KMS-11 (cell line): ENCODE results near the gene CKM.

Source experiments
- H2AFZ ChIP-seq: fragments of 200-600 bp; sonication (generic); 2 replicates; pipeline ENCODE4 v1.6.1; 2016; ENCODE audit warnings: antibody characterized with exemption, mixed run types, low read depth
- H3K27ac ChIP-seq: fragments of 200-600 bp; sonication (generic); 2 replicates; pipeline ENCODE4 v1.6.1; 2016; ENCODE audit warnings: mild to moderate bottlenecking, mixed run types
- H3K27me3 ChIP-seq: fragments of 200-600 bp; sonication (generic); 2 replicates; pipeline ENCODE4 v1.6.1; 2017; ENCODE audit warnings: mild to moderate bottlenecking, low read depth, mixed run types, moderate library complexity; ENCODE audit not compliant: insufficient read depth
- H3K36me3 ChIP-seq: fragments of 200-600 bp; sonication (generic); 2 replicates; pipeline ENCODE4 v1.6.1; 2017; ENCODE audit warnings: mild to moderate bottlenecking, mixed run types; ENCODE audit not compliant: insufficient read depth
- H3K4me1 ChIP-seq: fragments of 200-600 bp; sonication (generic); 2 replicates; pipeline ENCODE4 v1.6.1; 2016; ENCODE audit warnings: mild to moderate bottlenecking, low read depth, mixed run types; ENCODE audit not compliant: poor library complexity, severe bottlenecking
- H3K4me2 ChIP-seq: fragments of 200-600 bp; sonication (generic); 2 replicates; pipeline ENCODE4 v1.7.0; 2016; ENCODE audit warnings: mild to moderate bottlenecking, mixed run types
- H3K4me3 ChIP-seq: fragments of 200-600 bp; sonication (generic); IDR thresholded peaks from 2 replicates; pipeline ENCODE4 v1.6.1; 2017; ENCODE audit warnings: low read depth, low read length, mixed read lengths; ENCODE audit not compliant: insufficient read depth
- H3K79me2 ChIP-seq: fragments of 200-600 bp; sonication (generic); 2 replicates; pipeline ENCODE4 v1.6.1; 2016; ENCODE audit warnings: low read depth, mixed run types; ENCODE audit not compliant: insufficient read depth
- H3K9ac ChIP-seq: fragments of 200-600 bp; sonication (generic); 2 replicates; pipeline ENCODE4 v1.6.1; 2016; ENCODE audit warnings: mild to moderate bottlenecking, mixed run types
- H4K20me1 ChIP-seq: fragments of 200-600 bp; sonication (generic); 2 replicates; pipeline ENCODE4 v1.6.1; 2016; ENCODE audit warnings: mild to moderate bottlenecking, mixed run types; ENCODE audit not compliant: insufficient read depth
- TF ChIP-seq, protein P1 (sequence below): fragments of 200-600 bp; sonication (generic); conservative IDR thresholded peaks from 2 replicates; pipeline ENCODE4 v1.6.1; 2017; ENCODE audit warnings: low read depth, mild to moderate bottlenecking, antibody characterized with exemption, low read length, moderate library complexity, mixed read lengths

CKM gene

DNA sequence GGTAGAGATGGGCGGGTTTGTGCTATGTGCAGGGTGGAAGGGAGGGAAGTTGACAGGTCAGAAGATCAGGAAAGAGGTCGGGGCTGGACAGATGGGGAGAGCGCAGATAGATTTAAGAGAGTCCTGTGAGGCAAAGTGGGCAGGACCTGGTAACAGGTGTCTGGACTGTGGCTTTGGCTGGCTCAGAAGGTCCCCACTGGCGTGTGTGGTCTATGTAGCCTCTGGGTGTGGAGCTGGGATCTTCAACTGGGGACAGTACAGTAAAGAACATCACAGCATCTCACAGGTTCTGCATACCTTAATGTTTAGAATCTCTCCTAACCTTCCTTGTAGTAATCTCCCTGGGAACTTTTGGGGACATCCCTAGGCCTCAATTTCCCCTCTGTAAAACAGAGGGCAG lies 17.7 kb downstream of the CKM start:
- H4K20me1 ChIP-seq, result no peaks in the 10 kb centered on the region
- H3K9ac ChIP-seq, result no peak overlapping the region
- TF ChIP-seq, protein P1, sequence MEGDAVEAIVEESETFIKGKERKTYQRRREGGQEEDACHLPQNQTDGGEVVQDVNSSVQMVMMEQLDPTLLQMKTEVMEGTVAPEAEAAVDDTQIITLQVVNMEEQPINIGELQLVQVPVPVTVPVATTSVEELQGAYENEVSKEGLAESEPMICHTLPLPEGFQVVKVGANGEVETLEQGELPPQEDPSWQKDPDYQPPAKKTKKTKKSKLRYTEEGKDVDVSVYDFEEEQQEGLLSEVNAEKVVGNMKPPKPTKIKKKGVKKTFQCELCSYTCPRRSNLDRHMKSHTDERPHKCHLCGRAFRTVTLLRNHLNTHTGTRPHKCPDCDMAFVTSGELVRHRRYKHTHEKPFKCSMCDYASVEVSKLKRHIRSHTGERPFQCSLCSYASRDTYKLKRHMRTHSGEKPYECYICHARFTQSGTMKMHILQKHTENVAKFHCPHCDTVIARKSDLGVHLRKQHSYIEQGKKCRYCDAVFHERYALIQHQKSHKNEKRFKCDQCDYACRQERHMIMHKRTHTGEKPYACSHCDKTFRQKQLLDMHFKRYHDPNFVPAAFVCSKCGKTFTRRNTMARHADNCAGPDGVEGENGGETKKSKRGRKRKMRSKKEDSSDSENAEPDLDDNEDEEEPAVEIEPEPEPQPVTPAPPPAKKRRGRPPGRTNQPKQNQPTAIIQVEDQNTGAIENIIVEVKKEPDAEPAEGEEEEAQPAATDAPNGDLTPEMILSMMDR, result no peak

DNA sequence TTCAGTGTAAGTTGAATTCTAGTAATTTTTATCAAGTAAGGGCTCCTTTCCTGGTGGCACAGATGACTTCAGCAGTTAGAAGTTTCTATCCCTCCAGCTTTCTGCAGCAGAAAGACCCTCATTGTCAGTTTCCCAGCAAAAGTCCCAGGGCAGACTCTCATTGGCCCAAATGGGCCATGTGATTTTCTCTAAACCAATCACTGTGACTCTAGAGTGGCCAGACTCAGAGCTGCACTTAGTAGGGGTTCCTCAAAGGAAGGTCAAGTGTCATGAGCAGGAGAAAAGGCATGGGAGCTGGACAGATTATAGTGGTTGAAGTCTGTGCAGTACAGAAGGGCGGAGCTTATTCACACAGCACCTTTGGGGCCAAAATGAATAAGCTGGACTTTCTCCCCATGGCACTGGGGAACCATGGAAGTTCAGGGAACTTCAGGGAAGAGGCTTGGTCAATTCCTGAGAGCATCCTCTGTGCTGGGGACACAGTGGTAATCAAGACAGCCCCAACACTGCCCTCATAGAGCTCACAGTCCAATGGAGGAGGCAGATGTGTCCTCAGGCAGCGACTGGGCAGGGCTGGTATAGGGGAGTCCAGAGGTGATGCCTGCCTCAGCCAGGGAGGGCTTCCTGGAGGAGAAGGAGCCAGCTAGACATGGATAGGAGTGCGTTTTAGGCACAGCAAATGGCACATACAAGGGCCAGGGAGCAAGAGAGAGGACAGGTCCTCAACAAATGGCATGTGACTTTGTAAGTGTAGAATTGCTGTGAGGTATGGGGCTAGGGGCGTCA lies 18.3 kb downstream of the CKM start:
- Histone ChIP-seq H2AFZ (no peak overlapping the region), H3K4me3 (no peak overlapping the region), H3K4me2 (no peak overlapping the region), H3K36me3 (no peaks in the 10 kb centered on the region), H3K9ac (no peak overlapping the region), H3K27ac (no peak overlapping the region), H4K20me1 (no peaks in the 10 kb centered on the region), H3K4me1 (no peaks in the 10 kb centered on the region), H3K27me3 (peaks cover 2% of the 10 kb centered on the region; the same call in 1 of the 2 replicates), H3K79me2 (no peaks in the 10 kb centered on the region)
- TF ChIP-seq, protein P1, result no peak

More for the DNA sequence above, 17.7 kb downstream of the CKM start:
- no peaks in the 10 kb centered on the region for H3K79me2 ChIP-seq
- no peak overlapping the region for H2AFZ ChIP-seq
- peaks cover 2% of the 10 kb centered on the region; the same call in 1 of the 2 replicates for H3K27me3 ChIP-seq
- no peak overlapping the region for H3K4me3 ChIP-seq
- H3K4me1 ChIP-seq, result no peaks in the 10 kb centered on the region
- H3K27ac ChIP-seq, result no peak overlapping the region
- no peak overlapping the region for H3K4me2 ChIP-seq
- no peaks in the 10 kb centered on the region for H3K36me3 ChIP-seq

DNA sequence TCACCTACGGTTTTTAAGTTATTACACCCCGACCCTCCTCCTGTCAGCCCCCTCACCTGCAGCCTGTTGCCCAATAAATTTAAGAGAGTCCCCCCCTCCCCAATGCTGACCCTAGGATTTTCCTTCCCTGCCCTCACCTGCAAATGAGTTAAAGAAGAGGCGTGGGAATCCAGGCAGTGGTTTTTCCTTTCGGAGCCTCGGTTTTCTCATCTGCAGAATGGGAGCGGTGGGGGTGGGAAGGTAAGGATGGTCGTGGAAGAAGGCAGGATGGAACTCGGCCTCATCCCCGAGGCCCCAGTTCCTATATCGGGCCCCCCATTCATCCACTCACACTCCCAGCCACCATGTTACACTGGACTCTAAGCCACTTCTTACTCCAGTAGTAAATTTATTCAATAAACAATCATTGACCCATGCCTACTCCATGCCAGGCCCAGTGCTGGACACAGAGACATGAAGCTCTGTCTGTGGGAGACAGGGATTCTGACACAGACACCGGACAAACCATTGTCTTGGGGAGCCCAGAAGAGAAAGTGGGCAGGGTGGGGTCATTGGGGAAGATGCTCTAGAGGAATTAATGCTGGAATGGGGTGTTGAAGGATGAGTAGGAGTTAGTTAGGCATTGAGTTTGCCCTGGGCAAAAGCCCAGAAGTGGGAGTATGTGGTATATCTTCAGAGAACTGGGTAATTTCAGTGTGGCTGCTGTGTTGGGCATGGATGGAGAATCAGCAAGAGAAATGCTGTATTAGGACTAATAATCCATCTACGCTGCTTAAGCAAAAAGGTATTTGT lies 19.2 kb downstream of the CKM start:
- Histone ChIP-seq H3K4me3 (no peak overlapping the region), H4K20me1 (no peaks in the 10 kb centered on the region), H2AFZ (no peak overlapping the region), H3K27ac (no peak overlapping the region), H3K9ac (no peak overlapping the region), H3K4me1 (no peaks in the 10 kb centered on the region), H3K36me3 (no peaks in the 10 kb centered on the region), H3K27me3 (peaks cover 2% of the 10 kb centered on the region; the same call in 1 of the 2 replicates), H3K79me2 (no peaks in the 10 kb centered on the region), H3K4me2 (no peak overlapping the region)
- TF ChIP-seq, protein P1, result no peak

DNA sequence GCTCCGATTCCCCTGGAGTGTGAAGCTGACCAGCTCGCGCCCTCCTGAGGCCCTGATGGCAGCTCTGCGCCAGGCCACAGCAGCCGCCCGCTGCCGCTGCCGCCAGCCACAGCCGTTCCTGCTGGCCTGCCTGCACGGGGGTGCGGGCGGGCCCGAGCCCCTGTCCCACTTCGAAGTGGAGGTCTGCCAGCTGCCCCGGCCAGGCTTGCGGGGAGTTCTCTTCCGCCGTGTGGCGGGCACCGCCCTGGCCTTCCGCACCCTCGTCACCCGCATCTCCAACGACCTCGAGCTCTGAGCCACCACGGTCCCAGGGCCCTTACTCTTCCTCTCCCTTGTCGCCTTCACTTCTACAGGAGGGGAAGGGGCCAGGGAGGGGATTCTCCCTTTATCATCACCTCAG lies 20.3 kb downstream of the CKM start:
- no peak overlapping the region for H3K4me3 ChIP-seq
- no peaks in the 10 kb centered on the region for H3K4me1 ChIP-seq
- H3K79me2 ChIP-seq, result no peaks in the 10 kb centered on the region
- H2AFZ ChIP-seq, result no peak overlapping the region
- H3K36me3 ChIP-seq, result no peaks in the 10 kb centered on the region
- TF ChIP-seq, protein P1, result no peak
- no peak overlapping the region for H3K9ac ChIP-seq
- peaks cover 2% of the 10 kb centered on the region; the same call in 1 of the 2 replicates for H3K27me3 ChIP-seq
- no peak overlapping the region for H3K27ac ChIP-seq
- no peak overlapping the region for H3K4me2 ChIP-seq
- H4K20me1 ChIP-seq, result no peaks in the 10 kb centered on the region
